ENCODE data around the gene HBEGF.
A peak's percentile ranks its signal among the peaks of the same experiment; 100 is the strongest.

- peak; percentile 46 for TF ChIP-seq CTCF (IDR thresholded peaks at IDR 0.05; ENCODE audit: low read depth, low read length)
- no peak for TF ChIP-seq POLR2A (IDR thresholded peaks at IDR 0.05; ENCODE audit: extremely low read depth, insufficient read length)
- TF ChIP-seq MAX (IDR thresholded peaks at IDR 0.05; ENCODE audit: low read depth, low read length) = no peak
Observed at GRCh38 chr5:140358738-140359310, 12.4 kb upstream of the HBEGF start.
